Tongue (tissue), 2 donors: ENCODE results near the gene ZNG1C. TPM values are rescaled to one million over a fixed set of nuclear protein-coding genes. Genes with fewer than 3 reads are reported as not detected.
"Not testable (repeated sequence)": the region's sequence is repeated elsewhere in the genome, so short reads cannot be mapped to it uniquely, and the experiment has no call there.

Experiments used
- DNase-seq: peaks from one replicate; pipeline ENCODE4 v3.0.0-alpha.2; 2015
- total RNA-seq: library from RNA; depleted of rRNA; stranded (reverse); fragments of >200 nt; gene quantifications from one replicate; pipeline ENCODE4 v1.2.3, GENCODE V29; 2014

Gene ZNG1C
- total RNA-seq = 32.5 TPM

DNA sequence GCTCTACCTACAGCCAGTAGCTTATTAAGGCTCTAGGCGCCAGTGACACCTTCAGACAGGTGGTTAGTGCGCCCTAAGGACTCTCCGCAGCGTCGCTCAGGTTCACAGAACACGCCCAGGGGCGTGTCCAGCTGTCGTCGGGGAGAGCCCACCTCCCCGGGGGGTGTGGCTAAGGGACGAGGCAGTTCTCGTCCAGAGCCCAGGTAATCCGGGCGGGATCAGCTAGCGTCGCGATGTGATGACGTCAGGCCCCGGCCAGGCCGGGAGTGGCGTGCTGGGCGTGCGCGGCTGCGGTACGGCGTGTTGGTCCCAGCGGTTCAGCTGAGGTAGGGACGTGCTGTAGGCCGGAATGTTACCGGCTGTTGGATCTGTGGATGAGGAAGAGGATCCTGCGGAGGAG, at the start of gene ZNG1C:
Gene ZNG1C (plus strand): TSS at position 301 of the 400 bp plus-strand sequence. CDS start 49 bp downstream, at position 350.
- DNase-seq = not testable (repeated sequence)

DNA sequence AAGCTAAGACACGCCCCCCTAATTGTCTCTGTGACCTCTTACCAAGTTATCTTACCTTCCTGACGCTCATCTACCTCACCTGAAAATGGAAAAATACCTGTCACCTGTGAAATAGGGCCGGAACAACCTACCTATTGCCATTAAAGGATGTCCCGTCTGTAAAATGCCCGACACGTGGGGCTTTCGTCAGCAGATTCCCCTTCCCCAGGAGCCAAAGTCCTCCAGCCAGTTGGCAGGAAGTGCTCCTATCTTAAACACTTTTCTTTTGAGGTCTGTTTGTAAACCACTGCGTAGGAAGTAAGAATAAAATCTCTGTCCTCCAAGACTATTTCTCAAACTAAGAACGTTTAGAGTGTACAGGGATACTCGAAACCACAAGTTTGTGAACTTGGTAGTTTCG, 654 bp downstream of the ZNG1C start:
- DNase-seq = not testable (repeated sequence)

DNA sequence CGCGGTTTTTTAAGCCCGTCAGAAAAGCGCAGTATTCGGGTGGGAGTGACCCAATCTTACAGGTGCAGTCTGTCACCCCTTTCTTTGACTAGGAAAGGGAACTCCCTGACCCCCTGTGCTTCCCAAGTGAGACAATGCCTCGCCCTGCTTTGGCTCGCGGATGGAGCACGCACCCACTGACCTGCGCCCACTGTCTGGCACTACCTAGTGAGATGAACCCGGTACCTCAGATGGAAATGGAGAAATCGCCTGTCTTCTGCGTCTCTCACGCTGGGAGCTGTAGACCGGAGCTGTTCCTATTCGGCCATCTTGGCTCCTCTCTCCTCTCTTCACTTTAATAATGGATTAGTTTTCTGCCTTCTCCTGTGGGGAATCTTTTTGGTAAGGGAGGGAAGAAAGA, 39.3 kb downstream of the ZNG1C start:
- DNase-seq = not testable (repeated sequence)

DNA sequence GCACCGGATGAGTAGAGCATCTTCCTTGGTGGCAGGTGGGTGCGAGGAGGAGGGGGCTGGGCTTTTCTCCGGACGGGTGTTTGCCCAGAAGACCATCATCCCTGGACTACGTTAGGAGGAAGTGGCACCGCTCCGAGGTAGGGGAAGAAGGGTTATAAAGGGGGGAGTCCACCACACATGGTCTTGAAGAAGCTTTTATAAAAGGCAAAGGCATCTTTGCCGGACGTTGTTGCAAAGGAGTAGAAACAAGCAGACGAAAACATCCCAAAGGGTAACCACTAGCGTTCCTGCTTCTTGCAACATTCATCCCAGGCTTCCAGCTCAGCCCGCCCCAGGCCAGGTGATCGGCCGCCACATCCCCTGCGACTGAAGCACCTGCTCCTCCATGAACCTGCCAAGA, 60.8 kb downstream of the ZNG1C start, which contains the start of gene FOXD4L3:
Gene FOXD4L3 (plus strand): TSS at position 301 of the 400 bp plus-strand sequence. CDS start 85 bp downstream, at position 386.
- DNase-seq = not testable (repeated sequence)

DNA sequence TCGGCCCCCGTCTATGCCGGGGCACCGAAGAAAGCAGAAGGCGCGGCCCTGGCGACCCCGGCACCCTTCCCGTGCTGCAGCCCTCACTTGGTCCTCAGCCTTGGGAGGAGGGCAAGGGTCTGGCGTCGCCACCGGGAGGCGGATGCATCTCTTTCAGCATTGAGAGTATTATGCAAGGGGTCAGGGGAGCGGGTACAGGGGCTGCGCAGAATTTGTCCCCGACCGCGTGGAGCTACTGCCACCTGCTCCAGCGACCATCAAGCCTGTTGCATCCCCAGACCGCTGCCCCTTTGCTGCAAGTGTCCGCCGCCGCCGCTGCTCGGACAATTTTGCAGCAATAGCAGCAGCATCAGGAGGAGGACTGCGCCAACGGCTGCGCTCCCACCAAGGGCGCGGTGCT, 62.0 kb downstream of the ZNG1C start:
- DNase-seq = not testable (repeated sequence)

DNA sequence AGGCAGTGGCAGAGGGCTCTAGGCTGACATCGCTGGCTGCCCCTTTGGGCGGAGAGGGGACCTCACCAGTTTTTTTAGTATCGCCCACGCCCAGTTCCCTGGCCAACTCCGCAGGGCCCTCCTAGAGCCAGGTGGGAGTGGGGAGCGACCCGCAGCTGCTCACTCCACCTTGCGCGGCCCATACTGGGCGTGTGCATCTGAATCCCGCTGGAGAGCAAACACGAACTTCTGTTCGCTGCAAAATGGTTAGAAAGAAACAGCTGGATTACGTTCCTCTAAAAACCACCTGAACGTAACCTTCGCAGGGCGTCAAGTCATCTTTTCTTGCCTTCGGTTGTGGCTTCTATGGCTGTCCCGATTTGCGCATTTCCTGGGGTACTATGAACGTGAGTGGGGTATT, 62.4 kb downstream of the ZNG1C start:
- not testable (repeated sequence) for DNase-seq

DNA sequence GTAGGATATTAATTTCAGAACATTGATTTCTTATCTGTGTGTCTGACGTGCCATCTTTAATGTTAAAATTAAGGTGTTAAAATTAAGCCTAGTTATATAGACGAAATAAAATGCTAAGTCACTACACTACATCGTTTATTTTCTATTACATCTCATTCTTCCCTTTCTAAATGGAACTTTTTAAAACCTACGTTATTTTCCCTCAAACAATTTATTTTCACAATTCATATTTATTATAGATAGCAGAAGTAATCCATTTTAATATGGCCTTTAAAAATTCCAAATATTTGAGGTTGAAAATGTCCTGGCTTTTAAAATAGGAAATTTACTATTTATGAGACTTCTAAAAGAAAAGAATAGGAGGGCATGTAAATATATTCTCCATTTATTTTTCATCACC, 63.0 kb downstream of the ZNG1C start:
- DNase-seq = not testable (repeated sequence)

DNA sequence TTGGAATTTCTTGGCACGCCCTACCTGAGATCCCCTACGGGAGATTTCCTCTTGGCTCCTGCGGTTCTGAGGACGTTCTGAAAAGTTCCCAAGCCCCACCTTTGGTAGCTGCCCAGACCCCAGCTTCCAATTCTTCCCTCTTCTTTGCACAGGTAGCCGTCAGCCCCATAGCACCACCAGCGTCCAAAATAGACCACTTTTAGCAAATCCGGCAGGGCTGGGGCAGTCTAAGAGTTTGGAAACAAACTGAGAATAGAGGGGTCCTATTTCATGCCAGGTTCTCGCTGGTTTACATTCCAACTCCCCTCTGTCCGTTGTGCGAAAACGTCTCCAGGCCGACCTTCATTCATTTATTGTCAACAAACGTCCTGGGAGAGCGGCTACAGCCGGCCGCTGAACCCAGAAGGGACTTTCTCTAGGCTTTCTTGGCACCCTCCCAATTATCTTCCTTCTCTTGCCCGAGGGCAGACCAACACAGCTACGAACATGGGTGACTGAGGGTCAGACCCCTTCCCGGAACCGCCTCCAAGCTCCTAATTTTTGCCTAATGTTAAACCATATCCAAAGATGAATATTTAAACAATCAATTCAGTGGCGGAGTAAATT, 64.0 kb downstream of the ZNG1C start:
- not testable (repeated sequence) for DNase-seq

DNA sequence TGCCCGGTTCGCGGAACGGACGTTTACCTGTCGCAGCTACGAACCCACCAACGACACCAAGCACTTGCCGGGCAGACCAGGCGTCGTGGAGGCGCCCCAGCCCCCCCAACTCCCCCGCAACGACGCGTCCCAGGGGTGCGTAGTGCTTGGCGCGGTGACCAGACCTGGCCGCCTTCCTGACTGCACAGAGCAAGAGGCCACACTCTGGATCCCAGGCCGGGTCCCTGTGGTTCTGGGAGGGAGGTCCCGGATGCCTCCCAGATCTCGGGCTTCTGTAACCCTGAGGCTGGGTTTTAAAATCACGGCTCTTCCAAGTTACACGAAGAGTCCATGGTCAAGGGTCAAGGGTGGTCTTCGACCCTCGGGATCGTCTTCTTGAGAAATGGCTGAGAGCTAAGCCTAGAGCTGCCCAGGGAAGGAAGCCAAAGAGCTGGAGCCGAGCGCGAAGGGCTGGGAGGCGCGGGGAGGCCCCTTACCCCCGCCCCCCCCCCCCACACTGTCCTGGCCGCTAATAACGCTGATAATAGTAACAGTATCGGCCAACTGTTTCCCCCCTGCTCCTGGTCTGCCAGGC, 64.7 kb downstream of the ZNG1C start:
- not testable (repeated sequence) for DNase-seq

DNA sequence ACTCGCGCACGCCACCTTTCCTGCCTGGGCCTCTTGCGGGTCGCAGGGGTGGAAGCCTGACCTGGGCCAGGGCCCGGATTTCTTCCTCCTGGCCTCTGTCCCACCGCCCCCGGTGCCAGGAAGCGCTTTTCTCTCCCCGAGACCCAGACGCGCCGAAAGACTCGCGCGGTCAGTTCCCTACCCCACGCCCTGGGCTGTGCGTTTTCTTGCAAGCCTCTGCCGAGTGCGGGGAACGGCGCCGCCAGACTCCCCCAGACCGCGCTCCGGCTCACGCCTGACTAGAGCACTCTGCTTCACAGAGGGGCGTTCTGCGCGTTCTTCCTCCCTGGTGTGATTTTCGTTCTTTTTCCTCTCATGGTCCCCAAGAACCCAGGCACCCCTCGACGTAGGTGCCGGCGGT, 65.3 kb downstream of the ZNG1C start:
- DNase-seq = not testable (repeated sequence)

DNA sequence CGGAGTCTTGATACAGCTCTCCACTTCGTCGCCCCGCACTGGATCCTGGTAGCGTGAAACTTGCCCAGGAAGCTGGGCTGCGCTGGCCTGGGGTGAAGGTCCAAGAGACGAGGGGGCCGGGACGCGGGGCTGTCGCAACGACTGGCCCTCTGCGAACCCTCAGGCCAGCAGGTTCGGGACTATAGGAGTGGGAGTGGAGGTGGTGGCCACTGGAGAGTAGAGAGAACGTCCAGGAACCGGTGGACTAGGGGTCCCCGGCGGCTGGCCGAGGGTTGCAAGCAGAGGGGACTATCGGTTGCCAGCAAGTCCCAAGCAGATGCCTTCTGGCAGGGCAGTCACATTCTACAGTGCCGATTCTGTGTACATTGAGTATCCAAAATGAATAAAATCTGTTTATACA, 65.9 kb downstream of the ZNG1C start:
- DNase-seq = not testable (repeated sequence)

DNA sequence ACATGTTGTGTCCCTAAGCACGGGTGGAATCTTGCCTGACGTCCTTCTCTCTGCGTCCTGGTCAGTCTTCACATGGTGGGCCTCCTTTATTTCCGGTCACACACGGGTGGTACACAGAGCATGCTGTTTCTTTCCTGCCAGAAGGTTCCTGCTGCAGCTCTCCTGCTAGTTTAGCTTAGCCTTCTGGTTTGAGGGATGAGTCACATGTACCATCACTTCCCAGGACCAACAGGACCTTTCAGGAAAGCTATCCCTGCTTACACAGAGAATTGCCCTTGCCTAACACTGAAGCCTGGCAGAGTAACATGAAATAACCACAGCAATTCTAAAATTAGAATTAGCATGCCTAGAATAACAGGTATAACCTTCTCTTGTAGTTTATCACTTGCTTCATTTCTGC, 69.4 kb downstream of the ZNG1C start:
- not testable (repeated sequence) for DNase-seq

DNA sequence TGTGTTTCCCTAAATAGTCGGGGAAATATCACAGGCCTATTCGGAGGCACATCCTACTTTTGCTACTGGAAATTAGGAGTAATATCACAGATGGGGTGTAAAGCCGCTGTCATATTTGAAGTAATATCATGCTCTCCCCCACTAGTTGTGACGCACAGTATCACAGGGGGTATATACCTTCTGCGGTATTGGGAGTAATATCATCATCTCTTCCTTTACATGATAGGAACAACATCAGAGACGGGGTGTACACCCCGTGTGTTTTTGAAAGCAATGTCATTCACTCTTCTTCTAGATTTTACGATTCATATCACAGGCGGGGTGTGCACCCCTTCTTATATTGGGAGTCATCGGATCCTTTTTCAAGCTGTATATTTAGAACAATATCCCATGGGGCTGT, 76.4 kb downstream of the ZNG1C start:
- DNase-seq = not testable (repeated sequence)

DNA sequence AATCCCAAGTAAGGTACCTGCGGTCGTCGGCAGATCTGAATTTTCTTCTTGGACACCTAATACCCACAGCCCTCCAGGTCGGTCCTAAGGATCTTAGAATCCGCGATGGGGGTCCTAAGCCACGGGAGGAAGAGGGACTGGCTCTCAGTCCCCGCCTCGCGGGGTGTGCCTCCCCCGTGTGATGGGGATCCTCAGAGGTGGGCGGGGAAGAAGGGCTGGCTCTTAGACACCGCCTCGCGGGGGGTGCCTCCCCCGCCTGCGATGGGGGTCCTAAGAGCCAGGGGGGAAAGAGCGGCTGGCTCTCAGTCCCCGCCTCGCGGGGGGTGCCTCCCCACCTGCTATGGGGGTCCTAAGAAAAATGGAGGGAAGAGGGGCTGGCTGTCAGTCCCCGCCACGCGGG, 82.0 kb downstream of the ZNG1C start:
- DNase-seq = not testable (repeated sequence)

DNA sequence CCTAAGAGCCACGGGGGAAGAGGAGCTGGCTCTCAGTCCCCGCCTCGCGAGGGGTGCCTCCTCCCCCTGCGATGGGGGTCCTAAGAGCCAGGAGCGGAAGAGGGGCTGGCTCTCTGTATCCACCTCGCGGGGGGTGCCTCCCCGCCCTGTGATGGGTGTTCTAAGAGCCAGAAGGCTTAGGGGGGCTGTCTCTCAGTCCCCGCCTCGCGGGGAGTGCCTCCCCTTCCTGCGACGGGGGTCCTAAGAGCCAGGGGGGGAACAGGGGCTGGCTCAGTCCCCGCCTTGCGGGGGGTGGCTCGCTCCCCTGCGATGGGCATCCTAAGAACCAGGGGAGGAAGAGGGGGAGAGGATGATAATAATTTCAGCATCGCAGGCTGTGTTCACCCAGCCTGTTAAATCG, 82.7 kb downstream of the ZNG1C start:
- DNase-seq = not testable (repeated sequence)

DNA sequence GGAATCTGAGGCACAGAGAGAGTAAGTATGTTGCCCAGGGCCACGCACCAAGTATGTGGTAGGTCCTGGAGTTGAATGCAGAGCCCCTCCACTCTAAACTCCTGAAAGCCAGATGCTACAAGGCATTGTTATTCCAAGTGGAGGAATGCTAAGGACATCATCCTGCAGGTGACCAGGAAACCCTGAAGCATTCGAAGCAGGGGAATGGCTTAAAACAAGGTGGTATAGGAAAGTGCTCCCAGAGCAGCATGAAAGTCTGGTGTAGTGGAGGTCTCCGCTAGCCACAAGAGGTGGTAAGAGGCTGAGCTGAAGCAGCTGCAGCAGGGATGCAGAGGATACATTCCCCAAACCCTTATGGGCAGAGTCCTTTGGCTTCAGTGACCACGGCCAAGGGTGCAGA, 87.3 kb downstream of the ZNG1C start:
- not testable (repeated sequence) for DNase-seq

DNA sequence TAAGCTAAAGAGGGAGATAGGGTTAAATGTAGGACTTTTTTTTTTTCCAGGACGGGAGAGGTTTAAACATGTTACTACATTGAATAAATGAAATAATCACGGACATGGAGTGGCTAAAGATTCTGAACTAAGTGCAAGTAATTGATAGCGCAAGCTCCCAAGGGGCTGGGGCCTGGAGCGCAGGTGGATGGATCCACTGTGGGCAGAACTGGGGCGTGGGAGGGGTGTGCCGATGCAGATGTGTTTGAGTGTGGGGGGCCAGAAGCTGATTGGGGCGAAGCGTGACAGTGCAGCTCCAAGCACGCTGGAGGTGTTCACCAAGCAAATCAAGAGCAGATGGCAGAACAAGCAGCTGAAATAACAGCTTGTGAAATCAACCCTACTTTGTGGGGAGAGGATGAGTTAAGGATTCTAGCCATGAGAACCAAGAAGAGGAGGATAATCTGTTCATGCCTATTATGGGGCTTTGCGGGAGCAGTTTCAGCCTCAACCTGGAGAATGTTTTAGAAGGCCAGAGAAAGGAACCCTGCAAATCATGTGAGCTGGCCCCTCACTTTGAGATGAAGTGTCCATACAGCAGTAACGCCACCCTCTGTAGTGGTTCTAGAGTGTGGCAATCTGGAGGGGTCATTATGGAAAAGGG, 88.9 kb downstream of the ZNG1C start:
- DNase-seq = not testable (repeated sequence)

DNA sequence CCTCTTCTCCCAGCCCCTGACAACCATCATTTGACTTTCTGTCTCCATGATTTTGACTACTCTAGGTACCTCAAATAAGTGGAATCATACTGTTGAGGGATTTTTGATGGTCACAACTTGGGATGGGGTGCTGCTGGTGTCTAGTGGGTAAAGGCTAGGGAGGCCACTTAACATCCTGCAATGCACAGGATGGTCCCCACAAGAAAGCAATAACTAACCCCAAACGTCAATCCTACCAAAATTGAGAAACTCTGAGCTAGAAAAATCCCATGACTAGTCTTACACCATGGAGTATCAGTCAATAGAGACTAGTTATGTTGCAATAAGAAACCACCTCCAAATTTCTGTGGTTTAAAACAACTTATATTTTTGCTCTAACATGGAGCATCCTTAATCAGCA, 90.3 kb downstream of the ZNG1C start:
- not testable (repeated sequence) for DNase-seq

DNA sequence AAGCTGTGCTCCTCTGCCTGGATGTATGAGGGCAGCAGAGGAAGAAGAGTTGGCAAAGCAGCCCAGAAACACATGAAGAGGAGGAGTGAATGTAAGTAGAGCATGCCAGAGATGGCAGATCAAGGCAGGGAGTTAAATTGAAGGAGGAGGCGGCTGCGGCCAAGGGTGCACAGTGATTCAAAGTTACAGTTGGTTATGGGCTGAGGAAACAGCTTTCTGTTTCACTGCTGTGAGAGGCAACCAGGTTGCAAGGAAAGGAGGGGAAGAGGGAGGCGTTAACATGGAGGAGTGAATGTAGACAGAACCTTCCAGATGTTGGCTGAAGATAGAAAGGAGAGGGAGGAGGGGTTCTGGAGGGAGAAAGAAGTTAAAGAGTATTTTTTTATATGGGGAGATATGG, 94.2 kb downstream of the ZNG1C start:
- not testable (repeated sequence) for DNase-seq

DNA sequence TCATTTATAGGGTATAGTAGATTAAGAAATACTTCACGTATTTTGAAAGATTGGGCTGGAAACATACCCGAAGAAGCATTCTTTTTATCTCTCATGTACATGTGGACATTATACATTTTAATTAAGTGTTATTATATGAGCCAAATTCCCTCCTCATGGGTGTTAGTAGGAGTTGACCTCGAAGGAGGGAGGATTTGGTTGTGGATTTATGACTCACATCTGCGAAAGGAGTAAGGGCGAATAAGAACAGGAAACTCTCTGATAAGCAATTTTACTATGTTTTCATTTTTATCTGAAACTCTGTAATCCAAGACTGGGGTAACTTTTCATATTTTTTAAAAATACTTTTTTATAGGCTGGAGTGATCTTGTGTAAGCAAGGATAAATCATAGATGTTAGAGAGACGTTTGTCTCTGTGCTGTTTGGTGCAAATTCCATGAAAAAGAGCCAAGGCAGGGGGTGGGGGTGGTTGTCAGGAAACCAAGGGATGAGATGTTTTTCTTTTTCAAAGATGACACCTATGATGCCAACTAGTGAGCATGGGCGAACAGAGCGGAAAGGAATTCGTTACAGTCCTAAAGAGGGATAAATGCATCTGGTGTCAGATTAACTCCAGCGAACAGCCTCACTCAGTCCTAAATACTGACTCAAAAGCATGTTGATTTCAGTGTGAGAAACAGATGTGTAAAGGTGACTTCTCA, 95.0 kb downstream of the ZNG1C start:
- not testable (repeated sequence) for DNase-seq

DNA sequence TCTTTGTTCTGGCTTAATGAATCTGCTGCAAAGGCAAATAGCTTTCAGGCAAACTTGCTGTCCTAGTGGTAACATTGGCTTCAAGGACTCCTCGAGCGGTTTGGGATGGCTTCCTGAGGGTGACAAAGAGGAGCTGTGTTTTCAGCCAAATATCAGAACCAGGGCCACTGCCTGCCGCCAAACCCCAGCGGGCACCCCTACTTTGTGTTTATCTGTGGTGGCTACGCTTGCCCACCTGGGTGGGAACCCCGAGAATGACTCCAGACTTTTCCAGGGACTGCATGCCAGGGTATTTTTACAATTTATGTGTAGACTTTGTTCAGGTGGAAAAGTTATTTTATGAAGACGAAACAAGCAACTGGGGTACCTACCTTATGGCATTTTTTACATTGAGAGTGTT, 96.2 kb downstream of the ZNG1C start:
- not testable (repeated sequence) for DNase-seq

DNA sequence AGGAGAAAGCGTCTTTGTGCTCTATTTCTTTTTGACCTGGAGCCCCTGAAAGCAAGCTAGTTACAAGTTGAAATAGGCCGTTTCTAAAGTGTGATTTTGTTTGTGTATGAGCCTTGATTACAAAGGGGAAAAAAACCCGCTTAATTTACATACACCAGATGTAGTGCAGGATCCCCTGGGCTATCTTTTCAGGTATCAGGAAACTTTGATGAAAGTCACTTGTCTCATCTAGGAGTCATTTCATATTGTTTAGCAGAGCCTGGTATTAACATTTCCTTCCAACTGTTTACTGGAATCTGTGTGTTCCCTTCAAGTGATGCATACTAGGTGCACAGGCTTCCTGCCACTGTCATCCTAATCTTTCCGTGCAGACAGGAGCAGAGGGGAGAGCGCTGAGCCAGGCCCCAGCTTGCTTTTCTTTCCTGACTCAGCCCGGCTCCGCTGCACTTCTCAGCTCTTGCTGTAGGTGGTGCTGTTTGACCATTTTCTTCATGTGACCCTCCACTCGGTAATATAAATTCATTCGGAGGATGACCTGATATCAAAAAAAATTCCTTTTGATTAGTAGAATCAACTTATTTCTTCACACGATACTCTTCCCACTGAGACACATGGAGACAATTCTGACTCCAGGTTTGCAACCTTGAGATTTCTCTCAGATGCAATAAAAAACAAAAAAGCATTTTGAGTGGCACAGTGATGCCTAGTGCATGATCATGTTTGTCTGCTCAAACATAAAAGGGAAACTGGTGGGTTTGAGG, 100.7 kb downstream of the ZNG1C start:
- not testable (repeated sequence) for DNase-seq
